SKM-1 treated with dmso at 0.1 percent for 144 hours (cell line): ENCODE data around the gene MIF4GD.

ENCODE experiments used
- DNase-seq: peaks from one replicate; lab custom pipeline; 2025; ENCODE audit not compliant: unreplicated experiment; lab: John Stamatoyannopoulos, UW

MIF4GD gene

GRCh38 chr17:75238684-75239191 lies 32.3 kb downstream of the MIF4GD start:
- DNase-seq = peak; percentile 60

- no peak for DNase-seq
Measured at GRCh38 chr17:75238020-75238580, 32.9 kb downstream of the MIF4GD start.

GRCh38 chr17:75237100-75238014 lies 33.7 kb downstream of the MIF4GD start:
- no peak for DNase-seq

GRCh38 chr17:75232786-75233185 lies 38.2 kb downstream of the MIF4GD start:
- DNase-seq = no peak

GRCh38 chr17:75231741-75232464 lies 39.1 kb downstream of the MIF4GD start:
- DNase-seq = no peak

GRCh38 chr17:75231071-75231470 lies 40.0 kb downstream of the MIF4GD start:
- no peak for DNase-seq

GRCh38 chr17:75228847-75229246 lies 42.2 kb downstream of the MIF4GD start:
- DNase-seq = peak; percentile 43

- peak; percentile 72 for DNase-seq
Measured at GRCh38 chr17:75228305-75228704, 42.7 kb downstream of the MIF4GD start.

- no peak for DNase-seq
Measured at GRCh38 chr17:75227729-75228128, 43.3 kb downstream of the MIF4GD start.

- no peak for DNase-seq
Measured at GRCh38 chr17:75225016-75225415, 46.0 kb downstream of the MIF4GD start.

- DNase-seq = no peak
Measured at GRCh38 chr17:75219815-75220214, 51.2 kb downstream of the MIF4GD start.

GRCh38 chr17:75218131-75218530 lies 52.9 kb downstream of the MIF4GD start:
- no peak for DNase-seq
